A549 treated with AZD9567 at 1 μM for 4 hours (cell line): ENCODE results near the gene FAM210B. TPM values are rescaled to one million over a fixed set of nuclear protein-coding genes. Genes with fewer than 3 reads are reported as not detected.

Experiments
- total RNA-seq: library from RNA; stranded (reverse); fragments of 200-300 nt; extraction: Qiagen RNA extraction; gene quantifications from 5 replicates; pipeline ENCODE4 v1.2.3, GENCODE V29; 2022; ENCODE audit not compliant: insufficient read depth

The FAM210B gene, protein sequence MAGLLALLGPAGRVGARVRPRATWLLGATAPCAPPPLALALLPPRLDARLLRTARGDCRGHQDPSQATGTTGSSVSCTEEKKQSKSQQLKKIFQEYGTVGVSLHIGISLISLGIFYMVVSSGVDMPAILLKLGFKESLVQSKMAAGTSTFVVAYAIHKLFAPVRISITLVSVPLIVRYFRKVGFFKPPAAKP
- 10.8 to 13.6 TPM (median 12.2 TPM) in 5 replicates for total RNA-seq

GRCh38 chr20:56358600-56359211, at the start of gene FAM210B:
Gene FAM210B, plus strand, starts transcription at chr20:56358974. Its CDS starts 32 bp downstream, at chr20:56359006.

GRCh38 chr20:56392132-56392880, 33.5 kb downstream of the FAM210B start, which contains the start of the genes AURKA and CSTF1:
Gene AURKA, minus strand, starts transcription at chr20:56392215. Its CDS starts 4,018 bp downstream, at chr20:56388197.
Gene CSTF1, plus strand, starts transcription at chr20:56392645. Its CDS starts 2,908 bp downstream, at chr20:56395553.

DNA sequence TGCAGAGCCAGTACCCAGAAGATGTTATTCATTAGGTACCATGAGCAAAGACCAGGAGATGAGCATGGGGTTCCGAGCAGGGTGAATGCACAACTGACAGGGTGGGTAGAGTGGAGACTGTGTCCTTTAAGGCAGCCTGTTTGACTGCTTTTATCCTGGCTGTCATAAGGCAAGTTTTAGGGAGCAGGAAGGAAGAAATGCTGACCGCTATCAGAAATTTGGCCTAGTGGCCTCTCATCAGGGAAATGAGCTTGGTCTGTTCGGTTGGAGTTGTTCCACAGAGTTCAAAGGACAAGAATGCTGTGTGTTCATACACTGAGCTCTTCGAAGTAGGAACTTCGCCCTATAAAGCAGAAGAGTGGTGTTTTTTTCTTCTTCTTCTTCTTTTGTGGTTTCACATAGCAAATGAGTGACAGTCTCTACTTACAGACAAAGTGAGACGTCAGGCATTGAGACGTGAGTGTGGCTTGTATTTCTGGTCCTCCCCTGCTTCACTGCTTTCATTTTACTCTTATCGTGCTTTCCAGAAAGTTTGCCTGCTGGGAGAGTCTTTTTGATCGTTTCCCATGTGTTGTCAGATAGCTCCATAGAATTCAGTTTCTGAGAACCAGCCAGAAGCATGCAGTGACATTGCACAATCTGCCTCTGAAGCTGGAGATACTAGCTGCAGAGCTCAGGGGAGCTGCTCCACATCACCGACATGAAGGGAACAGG, 53.1 kb downstream of the FAM210B start, which contains the start of gene CASS4:
Gene CASS4 (plus strand): TSS at position 502 of the 714 bp plus-strand sequence. CDS start 199 bp downstream, at position 701.

Other genes starting within 250 kb of the FAM210B start
- gene MC3R, start 110.2 kb upstream of the FAM210B start, total RNA-seq: not detected in 5 replicates
- 89.7 to 96.5 TPM (median 94.9 TPM) in 5 replicates for gene AURKA, start 33.2 kb downstream of the FAM210B start, total RNA-seq
- gene CSTF1, start 33.7 kb downstream of the FAM210B start, total RNA-seq: 38.6 to 41.6 TPM (median 39.6 TPM) in 5 replicates
- gene CASS4, start 53.3 kb downstream of the FAM210B start, total RNA-seq: 0.03 to 0.07 TPM (median 0.05 TPM) in 3 of 5 replicates, not detected in the others
- gene RTF2, start 109.7 kb downstream of the FAM210B start, total RNA-seq: 72.8 to 95.2 TPM (median 88.4 TPM) in 5 replicates
- 0.33 to 2.5 TPM (median 0.40 TPM) in 5 replicates for gene FAM209A, start 165.8 kb downstream of the FAM210B start, total RNA-seq
- 0.34 to 3.6 TPM (median 0.56 TPM) in 5 replicates for gene FAM209B, start 174.3 kb downstream of the FAM210B start, total RNA-seq